Right cardiac atrium (tissue), 5 donors: ENCODE data around the gene OAT. TPM values are rescaled to one million over a fixed set of nuclear protein-coding genes. Genes with fewer than 3 reads are reported as not detected.
"Not testable (repeated sequence)": the region's sequence is repeated elsewhere in the genome, so short reads cannot be mapped to it uniquely, and the experiment has no call there.

Experiments
- ATAC-seq, 2 donors: fragments of 200-7000 bp; cut with Tn5 transposase; one replicate each; pipeline versions ENCODE4 v1.8.0 to v1.9.1; 2020; ENCODE audit warnings: moderate library complexity in 2 of 2, mild to moderate bottlenecking in 1 of 2
- DNase-seq, 3 donors: peaks; one replicate each; pipeline ENCODE4 v3.0.0-alpha.2; 2020
- H3K27ac ChIP-seq: one replicate; pipeline ENCODE4 v1.5.1; 2013; ENCODE audit warnings: mild to moderate bottlenecking, low read length, control low read depth, moderate library complexity
- H3K27me3 ChIP-seq: one replicate; pipeline ENCODE4 v1.6.1; 2013; ENCODE audit not compliant: control insufficient read depth, insufficient read depth
- H3K4me1 ChIP-seq: one replicate; pipeline ENCODE4 v1.6.1; 2013; ENCODE audit warnings: low read length; ENCODE audit not compliant: control insufficient read depth, insufficient read depth
- H3K4me3 ChIP-seq: one replicate; pipeline ENCODE4 v1.5.1; 2013; ENCODE audit warnings: low read length, control low read depth
- H3K9me3 ChIP-seq: one replicate; pipeline ENCODE4 v1.6.1; 2013; ENCODE audit warnings: low read length; ENCODE audit not compliant: control insufficient read depth
- WGBS: extraction: QIAGEN DNeasy Blood & Tissue Kit; methylation state at CpG from one replicate; pipeline ENCODE4 v1.1.7; 2013; 5-methylcytosine and 5-hydroxymethylcytosine counted together
- intact Hi-C, 4 donors: fragments of 100-400 bp; cut with DNase I; formaldehyde crosslinking; loops; one replicate each; pipeline versions ENCODE4 v1.11.0 to v1.14.0; 2022 to 2023
- polyA plus RNA-seq: library from polyadenylated mRNA; stranded (reverse); fragments of 200-250 nt; gene quantifications from one replicate; pipeline ENCODE4 v1.2.3, GENCODE V29; 2013
- total RNA-seq, 4 donors: library from RNA; stranded (reverse); fragmentation: NEBNext Ultra II Directional; extraction: Animal tissue kit (Norgen Biotek cat#: 25700); gene quantifications; one replicate each; pipeline ENCODE4 v1.2.1, GENCODE V29; 2021
- donor health status: healthy with polysubstance abuse.
- donor health status: DM: no; HTN: yes; CAD: no.
- donor health status: DM: no; HTN: no; CAD: no.
- donor health status: DM: no; HTN: yes; CAD: no; lungs with severe emphysema.
- donor health status: DM: yes; HTN: yes; CAD: no.

Gene OAT
- total and polyA plus RNA-seq, 5 donors = 34.7 to 47.8 (median 42.2) TPM

DNA sequence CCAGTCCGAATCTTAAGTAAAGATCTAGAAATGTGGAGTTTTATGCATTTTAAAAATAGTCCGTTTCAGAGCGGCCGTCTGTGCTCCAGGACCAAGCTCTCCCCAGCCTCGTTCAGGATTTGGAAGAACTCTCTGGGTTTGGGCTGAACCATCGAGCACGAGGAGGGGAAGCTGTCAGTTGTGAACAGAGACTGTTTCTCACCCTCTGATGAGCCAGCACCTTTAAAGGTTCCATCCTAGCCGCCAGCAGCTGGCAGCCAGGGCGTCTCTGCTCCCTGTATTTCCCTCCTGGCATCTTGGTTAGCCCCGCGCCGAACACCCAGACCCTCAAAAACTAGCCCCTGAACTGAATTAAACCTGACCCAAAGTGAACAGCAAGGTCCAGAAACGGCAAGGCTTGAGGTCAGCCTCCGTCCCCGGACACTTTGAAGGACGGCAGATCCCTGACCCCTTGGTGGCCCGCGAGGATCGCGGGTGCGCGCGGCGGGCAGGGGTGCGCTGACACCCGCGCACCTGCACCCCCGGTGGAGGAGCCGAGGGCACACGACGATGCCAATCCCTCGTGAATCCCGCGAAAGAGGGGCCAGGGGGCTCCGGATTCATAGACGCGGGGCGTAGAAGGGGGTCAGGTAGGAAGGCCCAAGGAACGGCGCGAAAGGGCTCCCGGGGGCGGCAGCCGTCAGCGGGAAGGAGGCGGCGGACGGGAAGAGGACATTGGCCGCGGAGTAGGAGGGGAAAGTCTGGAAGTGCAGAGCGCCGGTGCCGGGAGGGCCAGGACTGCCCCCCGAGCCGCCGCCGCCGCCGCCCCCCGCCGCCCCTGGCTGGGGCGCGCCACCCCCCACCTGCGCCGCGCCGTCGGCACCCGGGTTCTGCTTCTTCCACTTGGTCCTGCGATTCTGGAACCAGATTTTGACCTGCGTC, 28.4 kb upstream of the OAT start:
- H3K27me3 ChIP-seq = peaks cover 4% of the 10 kb centered on the region
- WGBS = 8% methylated on average over 71 of the region's 71 CpGs
- no peak for ATAC-seq
- no peaks in the 10 kb centered on the region for H3K4me1 ChIP-seq
- H3K4me3 ChIP-seq = peak overlapping the region; percentile 18
- no peak for DNase-seq
- intact Hi-C loops = no loop called here
- no peaks in the 10 kb centered on the region for H3K9me3 ChIP-seq
- no peak overlapping the region for H3K27ac ChIP-seq

DNA sequence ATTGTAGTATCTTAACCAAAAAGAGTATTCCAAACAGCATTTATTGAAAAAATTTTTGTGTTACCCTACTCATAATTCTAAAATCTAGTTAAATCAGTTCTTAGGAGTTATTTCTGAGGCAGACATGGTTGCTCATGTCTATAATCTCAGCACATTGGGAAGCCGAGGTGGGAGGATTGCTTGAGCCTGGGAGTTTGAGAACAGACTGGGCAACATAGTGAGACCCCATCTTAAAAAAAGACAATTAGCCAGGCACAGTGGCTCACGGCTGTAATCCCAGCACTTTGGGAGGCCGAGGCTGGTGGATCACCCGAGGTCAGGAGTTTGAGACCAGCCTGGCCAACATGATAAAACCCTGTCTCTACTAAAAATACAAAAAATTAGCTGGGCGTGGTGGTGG, 23.0 kb upstream of the OAT start:
- H3K4me1 ChIP-seq = not testable (repeated sequence)

GRCh38 chr10:124436191-124436638, 17.5 kb upstream of the OAT start:
- intact Hi-C loops = no loop called here
- ATAC-seq (no peak), DNase-seq (no peak)
- 75% methylated on average over 8 of the region's 8 CpGs for WGBS
- no peak overlapping the region for H3K27ac ChIP-seq
- H3K4me1 ChIP-seq = no peaks in the 10 kb centered on the region
- no peaks in the 10 kb centered on the region for H3K27me3 ChIP-seq
- no peak overlapping the region for H3K4me3 ChIP-seq
- no peaks in the 10 kb centered on the region for H3K9me3 ChIP-seq

More for the DNA sequence above, 23.0 kb upstream of the OAT start:
- ATAC-seq, DNase-seq, H3K4me3 ChIP-seq, H3K27me3 ChIP-seq, H3K27ac ChIP-seq, intact Hi-C loops, H3K9me3 ChIP-seq: not testable (repeated sequence)
- 86% methylated on average over 5 of the region's 5 CpGs for WGBS

GRCh38 chr10:124435683-124436082, 17.0 kb upstream of the OAT start:
- H3K4me3 ChIP-seq, DNase-seq, H3K4me1 ChIP-seq, H3K9me3 ChIP-seq, H3K27ac ChIP-seq, ATAC-seq, H3K27me3 ChIP-seq, intact Hi-C loops: not testable (repeated sequence)
- WGBS = 93% methylated on average over 4 of the region's 4 CpGs

DNA sequence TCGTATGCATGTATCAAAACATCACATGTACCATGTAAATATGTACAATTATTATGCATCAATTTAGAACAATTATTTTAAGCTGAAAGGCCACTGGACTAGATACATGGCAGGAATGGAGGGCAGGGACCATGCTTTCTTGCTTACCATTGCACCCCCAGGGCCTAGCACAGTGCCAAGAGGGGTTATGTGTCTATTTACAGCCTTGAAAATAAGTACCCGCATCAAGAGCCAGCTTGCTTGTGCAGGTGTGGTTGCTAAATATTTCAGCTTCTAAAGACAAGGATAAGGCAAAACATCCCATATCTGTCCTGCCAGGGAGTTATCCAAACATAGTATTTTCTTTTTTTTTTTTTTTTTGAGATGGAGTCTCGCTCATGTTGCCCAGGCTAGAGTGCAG, 14.7 kb upstream of the OAT start:
- Histone ChIP-seq H3K27me3 (no peaks in the 10 kb centered on the region), H3K4me3 (no peak overlapping the region), H3K27ac (no peak overlapping the region), H3K4me1 (no peaks in the 10 kb centered on the region), H3K9me3 (no peaks in the 10 kb centered on the region)
- 82% methylated on average over 3 of the region's 3 CpGs for WGBS
- DNase-seq = no peak
- intact Hi-C loops = no loop called here
- ATAC-seq = no peak

- no peaks in the 10 kb centered on the region for H3K27me3 ChIP-seq
Observed at GRCh38 chr10:124430077-124430476, 11.4 kb upstream of the OAT start.

DNA sequence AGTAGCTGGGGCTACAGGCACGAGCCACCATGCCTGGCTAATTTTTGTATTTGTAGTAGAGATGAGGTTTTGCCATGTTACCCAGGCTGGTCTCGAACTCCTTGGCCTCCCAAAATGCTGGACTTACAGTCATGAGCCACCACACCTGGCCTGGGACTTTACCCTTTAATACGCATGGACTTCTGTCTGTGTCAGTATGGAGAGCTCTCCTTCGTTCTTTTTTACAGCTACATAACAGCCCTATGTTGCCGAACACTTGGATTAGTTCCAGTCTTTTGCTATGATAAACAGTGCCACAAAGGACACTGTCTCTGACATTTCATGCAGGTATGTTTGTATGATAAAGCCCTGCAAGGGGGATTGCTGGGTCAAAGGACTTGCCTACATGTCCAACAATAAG, 10.9 kb upstream of the OAT start:
- DNase-seq (no peak), ATAC-seq (no peak)
- Histone ChIP-seq H3K4me3 (no peak overlapping the region), H3K9me3 (no peaks in the 10 kb centered on the region), H3K27ac (no peak overlapping the region), H3K27me3 (no peaks in the 10 kb centered on the region), H3K4me1 (no peaks in the 10 kb centered on the region)
- intact Hi-C loops = no loop called here
- WGBS = 63% methylated on average over 5 of the region's 5 CpGs

More at GRCh38 chr10:124430077-124430476, 11.4 kb upstream of the OAT start:
- Histone ChIP-seq H3K27ac (no peak overlapping the region), H3K4me3 (no peak overlapping the region), H3K4me1 (no peaks in the 10 kb centered on the region), H3K9me3 (no peaks in the 10 kb centered on the region)
- WGBS = 92% methylated on average over 4 of the region's 4 CpGs
- DNase-seq (no peak), ATAC-seq (no peak)
- intact Hi-C loops = no loop called here

DNA sequence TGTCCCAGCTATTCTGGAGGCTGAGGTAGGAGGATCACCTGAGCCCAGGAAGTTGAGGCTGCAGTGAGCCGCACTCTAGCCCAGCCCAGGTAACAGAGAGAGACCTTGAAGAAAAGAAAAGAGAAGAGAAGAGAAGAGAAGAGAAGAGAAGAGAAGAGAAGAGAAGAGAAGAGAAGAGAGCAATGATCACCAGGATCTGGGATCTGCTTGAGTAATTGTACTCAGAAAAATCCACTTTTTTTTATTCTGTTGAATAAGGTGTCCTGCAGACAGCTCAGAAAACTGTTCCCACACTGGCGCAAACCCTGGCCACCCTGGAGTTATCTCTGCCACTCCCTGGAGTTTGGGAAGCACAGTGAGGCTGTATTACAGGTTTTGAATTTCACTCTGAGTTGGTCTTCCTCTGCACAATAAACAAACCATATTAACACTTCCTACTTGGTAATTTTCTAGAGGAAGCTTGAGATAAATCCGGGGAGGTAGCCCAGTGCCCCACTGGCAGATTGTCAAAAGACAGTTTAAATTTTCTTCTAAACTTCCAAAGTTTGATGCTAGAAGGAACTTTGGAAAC, 9.6 kb upstream of the OAT start:
- Histone ChIP-seq H3K4me1 (no peaks in the 10 kb centered on the region), H3K27ac (no peak overlapping the region), H3K9me3 (no peaks in the 10 kb centered on the region), H3K27me3 (no peaks in the 10 kb centered on the region), H3K4me3 (no peak overlapping the region)
- 49% methylated on average over 3 of the region's 3 CpGs for WGBS
- intact Hi-C loops = no loop called here
- no peak for DNase-seq
- no peak for ATAC-seq

GRCh38 chr10:124425227-124425962, 6.7 kb upstream of the OAT start:
- intact Hi-C loops = no loop called here
- DNase-seq (no peak), ATAC-seq (no peak)
- H3K27me3 ChIP-seq = no peaks in the 10 kb centered on the region
- 93% methylated on average over 4 of the region's 4 CpGs for WGBS
- no peak overlapping the region for H3K27ac ChIP-seq
- H3K9me3 ChIP-seq = no peaks in the 10 kb centered on the region
- no peaks in the 10 kb centered on the region for H3K4me1 ChIP-seq
- H3K4me3 ChIP-seq = no peak overlapping the region

- intact Hi-C loops = no loop called here
- ATAC-seq (no peak), DNase-seq (no peak)
- Histone ChIP-seq H3K4me1 (no peaks in the 10 kb centered on the region), H3K27me3 (no peaks in the 10 kb centered on the region), H3K9me3 (no peaks in the 10 kb centered on the region), H3K4me3 (no peak overlapping the region), H3K27ac (no peak overlapping the region)
- WGBS = 71% methylated on average over 5 of the region's 5 CpGs
Observed at GRCh38 chr10:124423813-124424212, 5.1 kb upstream of the OAT start.

DNA sequence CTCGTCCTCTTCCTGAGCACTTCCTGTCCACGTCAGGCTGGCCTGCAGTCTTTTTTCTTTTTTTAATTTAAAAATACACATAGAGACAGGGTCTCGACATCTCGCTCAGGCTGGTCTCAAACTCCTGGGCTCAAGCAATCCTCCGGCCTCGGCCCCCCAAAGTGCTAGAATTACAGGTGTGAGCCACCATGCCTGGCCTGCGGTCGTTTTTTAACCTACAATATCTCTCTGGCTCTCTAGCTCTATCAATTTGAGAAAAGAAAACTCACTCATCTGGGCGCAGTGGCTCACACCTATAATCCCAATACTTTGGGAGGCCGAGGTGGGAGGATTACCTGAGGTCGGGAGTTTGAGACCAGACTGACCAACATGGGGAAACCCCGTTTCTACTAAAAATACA, 4.0 kb upstream of the OAT start:
- Histone ChIP-seq H3K27me3 (no peaks in the 10 kb centered on the region), H3K9me3 (no peaks in the 10 kb centered on the region), H3K27ac (no peak overlapping the region), H3K4me3 (no peak overlapping the region), H3K4me1 (no peaks in the 10 kb centered on the region)
- no peak for ATAC-seq
- WGBS = 75% methylated on average over 12 of the region's 12 CpGs
- DNase-seq = no peak
- intact Hi-C loops = no loop called here
